Mesendoderm (in vitro differentiated cells): Measurements from ENCODE around the gene TENM4.

Experiments used
- DNase-seq: peaks from one replicate; pipeline ENCODE4 v3.0.0; 2013
- H2AK5ac ChIP-seq: 2 replicates; pipeline ENCODE4 v1.6.1; 2013; ENCODE audit warnings: low read length, inconsistent platforms
- H2BK120ac ChIP-seq: 2 replicates; pipeline ENCODE4 v1.6.1; 2013; ENCODE audit warnings: low read depth, mild to moderate bottlenecking, low read length, moderate library complexity, mixed read lengths
- H2BK15ac ChIP-seq: replicated peaks from 2 replicates; pipeline ENCODE4 v1.6.1; 2013; ENCODE audit warnings: low read depth, mild to moderate bottlenecking, moderate library complexity
- H2BK5ac ChIP-seq: 2 replicates; pipeline ENCODE4 v1.6.1; 2013; ENCODE audit warnings: low read length, inconsistent platforms
- H3K18ac ChIP-seq: 2 replicates; pipeline ENCODE4 v1.6.1; 2013; ENCODE audit warnings: mild to moderate bottlenecking, low read length, mixed read lengths
- H3K23ac ChIP-seq: one replicate; pipeline ENCODE4 v1.6.1; 2013; ENCODE audit warnings: low read length
- H3K27ac ChIP-seq: 2 replicates; pipeline ENCODE4 v1.5.1; 2013; ENCODE audit warnings: low read depth, mild to moderate bottlenecking, inconsistent platforms, low read length, moderate library complexity
- H3K27me3 ChIP-seq: 2 replicates; pipeline ENCODE4 v1.6.1; 2013; ENCODE audit warnings: low read length, control low read depth, mild to moderate bottlenecking, inconsistent platforms; ENCODE audit not compliant: insufficient read depth, poor library complexity
- H3K36me3 ChIP-seq: 2 replicates; pipeline ENCODE4 v1.6.1; 2013; ENCODE audit warnings: low read length, inconsistent platforms; ENCODE audit not compliant: control insufficient read depth, insufficient read depth
- H3K4ac ChIP-seq: one replicate; pipeline ENCODE4 v1.6.1; 2013; ENCODE audit warnings: low read depth, mild to moderate bottlenecking, low read length, moderate library complexity
- H3K4me1 ChIP-seq: 2 replicates; pipeline ENCODE4 v1.6.1; 2013; ENCODE audit warnings: low read depth, low read length, inconsistent platforms; ENCODE audit not compliant: control insufficient read depth
- H3K4me2 ChIP-seq: 2 replicates; pipeline ENCODE4 v1.6.1; 2013; ENCODE audit warnings: low read length
- H3K4me3 ChIP-seq: 2 replicates; pipeline ENCODE4 v1.5.1; 2013; ENCODE audit warnings: mild to moderate bottlenecking, low read length
- H3K56ac ChIP-seq: one replicate; pipeline ENCODE4 v1.6.1; 2013; ENCODE audit warnings: low read length
- H3K79me1 ChIP-seq: 2 replicates; pipeline ENCODE4 v1.6.1; 2013; ENCODE audit warnings: low read length, inconsistent platforms
- H3K79me2 ChIP-seq: 2 replicates; pipeline ENCODE4 v1.6.1; 2013; ENCODE audit warnings: mild to moderate bottlenecking, low read length; ENCODE audit not compliant: control insufficient read depth, insufficient read depth
- H3K9ac ChIP-seq: 2 replicates; pipeline ENCODE4 v1.6.1; 2013; ENCODE audit warnings: low read length, inconsistent platforms
- H4K5ac ChIP-seq: one replicate; pipeline ENCODE4 v1.6.1; 2013; ENCODE audit warnings: low read length
- H4K8ac ChIP-seq: one replicate; pipeline ENCODE4 v1.6.1; 2013; ENCODE audit warnings: low read depth, mild to moderate bottlenecking, control low read depth, low read length, moderate library complexity
- WGBS: extraction: QIAGEN DNeasy Blood & Tissue Kit; methylation state at CpG from one replicate; pipeline ENCODE4 v1.1.7; 2013; ENCODE audit warnings: low lambda C conversion rate, missing lambda C conversion rate; ENCODE audit not compliant: insufficient coverage; ENCODE audit errors: extremely low coverage; 5-methylcytosine and 5-hydroxymethylcytosine counted together

TENM4 gene

GRCh38 chr11:79241852-79242241, 199.0 kb downstream of the TENM4 start:
- no peaks in the 10 kb centered on the region for H3K79me2 ChIP-seq
- no peaks in the 10 kb centered on the region for H3K27me3 ChIP-seq
- no peak overlapping the region for H2BK15ac ChIP-seq
- DNase-seq = no peak
- H3K4me2 ChIP-seq = no peak overlapping the region
- H3K36me3 ChIP-seq = no peaks in the 10 kb centered on the region
- no peak overlapping the region for H3K9ac ChIP-seq
- H3K23ac ChIP-seq = no peak overlapping the region
- no peak overlapping the region for H3K18ac ChIP-seq
- H2BK120ac ChIP-seq = no peak overlapping the region
- H3K79me1 ChIP-seq = no peaks in the 10 kb centered on the region
- H4K5ac ChIP-seq = no peak overlapping the region
- H3K27ac ChIP-seq = no peak overlapping the region
- no peaks in the 10 kb centered on the region for H3K4me1 ChIP-seq
- H3K56ac ChIP-seq = no peak overlapping the region
- H3K4ac ChIP-seq = no peak overlapping the region
- no CpG with 5 or more reads among the region's 7 CpGs for WGBS
- H2AK5ac ChIP-seq = no peak overlapping the region
- no peak overlapping the region for H2BK5ac ChIP-seq
- no peak overlapping the region for H4K8ac ChIP-seq
- no peak overlapping the region for H3K4me3 ChIP-seq

GRCh38 chr11:79241205-79241851, 199.5 kb downstream of the TENM4 start:
- no peak overlapping the region for H4K8ac ChIP-seq
- DNase-seq = no peak
- WGBS = no CpG with 5 or more reads among the region's 7 CpGs

DNA sequence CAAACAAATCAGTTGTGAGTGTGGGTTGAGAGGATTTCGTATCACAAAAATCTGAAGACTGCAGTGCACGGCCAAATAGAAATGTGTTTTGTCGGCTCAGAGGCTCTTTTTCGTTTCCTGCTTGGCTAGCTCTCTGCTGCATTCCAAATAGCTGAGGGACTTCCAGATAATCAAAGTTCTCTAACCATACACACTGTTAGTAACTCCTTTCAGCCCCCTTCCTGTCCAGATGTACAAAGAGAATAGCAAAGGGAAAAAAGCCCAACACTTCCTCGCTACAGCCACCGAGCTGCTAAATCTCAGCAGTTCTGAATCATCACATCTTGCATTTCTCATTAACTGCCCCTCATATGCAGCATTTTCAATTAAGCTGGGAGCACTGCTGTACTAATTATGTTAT, 203.1 kb downstream of the TENM4 start:
- no peak overlapping the region for H2BK15ac ChIP-seq
- peaks cover 2% of the 10 kb centered on the region for H3K4me1 ChIP-seq
- H3K27me3 ChIP-seq = no peaks in the 10 kb centered on the region
- no peak overlapping the region for H3K18ac ChIP-seq
- H2AK5ac ChIP-seq = no peak overlapping the region
- H2BK120ac ChIP-seq = no peak overlapping the region
- no peak overlapping the region for H3K23ac ChIP-seq
- no peak overlapping the region for H3K27ac ChIP-seq
- no peaks in the 10 kb centered on the region for H3K79me2 ChIP-seq
- WGBS = no CpG with 5 or more reads among the region's 6 CpGs
- H2BK5ac ChIP-seq = no peak overlapping the region
- H3K4ac ChIP-seq = no peak overlapping the region
- no peak overlapping the region for H4K5ac ChIP-seq
- no peak overlapping the region for H3K56ac ChIP-seq
- no peak for DNase-seq
- H3K9ac ChIP-seq = no peak overlapping the region
- H3K79me1 ChIP-seq = no peaks in the 10 kb centered on the region
- no peaks in the 10 kb centered on the region for H3K36me3 ChIP-seq
- H4K8ac ChIP-seq = no peak overlapping the region
- no peak overlapping the region for H3K4me3 ChIP-seq
- no peak overlapping the region for H3K4me2 ChIP-seq

More at GRCh38 chr11:79241205-79241851, 199.5 kb downstream of the TENM4 start:
- H3K4me1 ChIP-seq = no peaks in the 10 kb centered on the region
- no peak overlapping the region for H2BK5ac ChIP-seq
- H2AK5ac ChIP-seq = no peak overlapping the region
- no peak overlapping the region for H2BK15ac ChIP-seq
- no peaks in the 10 kb centered on the region for H3K27me3 ChIP-seq
- no peak overlapping the region for H3K27ac ChIP-seq
- no peak overlapping the region for H3K4me3 ChIP-seq
- no peaks in the 10 kb centered on the region for H3K79me1 ChIP-seq
- no peak overlapping the region for H3K9ac ChIP-seq
- H3K18ac ChIP-seq = no peak overlapping the region
- no peaks in the 10 kb centered on the region for H3K36me3 ChIP-seq
- H3K56ac ChIP-seq = no peak overlapping the region
- no peak overlapping the region for H3K4ac ChIP-seq
- no peak overlapping the region for H3K4me2 ChIP-seq
- H3K79me2 ChIP-seq = no peaks in the 10 kb centered on the region
- no peak overlapping the region for H4K5ac ChIP-seq
- H3K23ac ChIP-seq = no peak overlapping the region
- no peak overlapping the region for H2BK120ac ChIP-seq

DNA sequence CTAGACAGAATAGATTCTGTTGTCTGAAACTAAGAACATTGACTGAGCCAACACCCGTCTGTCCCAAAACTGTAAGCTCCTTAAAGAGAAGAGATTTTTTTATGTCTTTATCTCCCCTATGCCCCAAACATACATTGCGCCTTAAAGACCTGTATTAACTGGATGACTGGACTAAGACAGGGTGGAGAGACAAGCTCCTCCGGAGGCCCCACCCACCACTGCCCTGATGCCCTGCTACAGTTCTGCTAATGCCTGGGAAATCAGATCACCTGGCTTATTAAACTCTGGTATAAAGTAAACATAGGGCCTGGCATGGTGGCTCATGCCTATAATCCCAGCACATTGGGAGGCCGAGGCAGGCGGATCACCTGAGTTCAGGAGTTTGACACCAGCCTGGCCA, 203.7 kb downstream of the TENM4 start:
- no peak overlapping the region for H4K8ac ChIP-seq
- DNase-seq = no peak
- H4K5ac ChIP-seq = no peak overlapping the region
- H3K4me3 ChIP-seq = no peak overlapping the region
- H2BK120ac ChIP-seq = no peak overlapping the region
- H3K36me3 ChIP-seq = no peaks in the 10 kb centered on the region
- peaks cover under 1% of the 10 kb centered on the region for H3K79me1 ChIP-seq
- H3K79me2 ChIP-seq = no peaks in the 10 kb centered on the region
- no CpG with 5 or more reads among the region's 5 CpGs for WGBS
- no peak overlapping the region for H3K9ac ChIP-seq
- H2BK15ac ChIP-seq = no peak overlapping the region
- H3K27ac ChIP-seq = no peak overlapping the region
- no peak overlapping the region for H3K18ac ChIP-seq
- H3K23ac ChIP-seq = no peak overlapping the region
- H3K4me2 ChIP-seq = no peak overlapping the region
- no peak overlapping the region for H3K4ac ChIP-seq
- H3K27me3 ChIP-seq = no peaks in the 10 kb centered on the region
- H2AK5ac ChIP-seq = no peak overlapping the region
- H3K4me1 ChIP-seq = peaks cover 2% of the 10 kb centered on the region
- no peak overlapping the region for H3K56ac ChIP-seq
- H2BK5ac ChIP-seq = no peak overlapping the region

GRCh38 chr11:79236541-79236971, 204.3 kb downstream of the TENM4 start:
- Histone ChIP-seq H3K23ac (no peak overlapping the region), H3K27me3 (no peaks in the 10 kb centered on the region), H3K4me1 (peaks cover 2% of the 10 kb centered on the region), H4K8ac (no peak overlapping the region), H2BK15ac (no peak overlapping the region), H3K36me3 (no peaks in the 10 kb centered on the region), H3K18ac (no peak overlapping the region), H3K56ac (no peak overlapping the region), H2BK120ac (no peak overlapping the region), H4K5ac (no peak overlapping the region), H2BK5ac (no peak overlapping the region), H3K4me2 (no peak overlapping the region), H3K79me2 (no peaks in the 10 kb centered on the region), H3K4me3 (no peak overlapping the region), H3K4ac (no peak overlapping the region), H3K27ac (no peak overlapping the region), H2AK5ac (no peak overlapping the region), H3K79me1 (peaks cover 1% of the 10 kb centered on the region), H3K9ac (no peak overlapping the region)
- DNase-seq = peak; percentile 33
- no CpG with 5 or more reads among the region's 11 CpGs for WGBS

DNA sequence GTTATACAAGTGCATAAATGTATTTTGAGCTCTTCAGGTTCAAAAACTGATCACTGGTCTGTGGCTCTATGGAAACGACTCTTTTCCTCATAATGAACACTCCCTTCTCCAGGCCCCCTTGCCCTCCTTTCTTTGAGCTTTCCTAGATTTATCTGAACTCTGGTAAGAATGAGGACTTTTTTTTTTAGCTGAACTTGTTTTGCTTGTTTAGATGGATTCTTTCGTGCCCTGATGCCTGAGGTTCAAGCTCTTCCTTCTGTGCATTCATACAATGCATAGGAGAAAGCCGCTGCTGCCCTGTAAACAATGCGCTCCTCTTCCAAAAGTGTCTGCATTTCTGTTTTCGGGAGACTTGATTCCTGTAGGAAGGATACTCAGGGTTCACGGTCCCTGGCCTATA, 205.1 kb downstream of the TENM4 start:
- peaks cover 2% of the 10 kb centered on the region for H3K4me1 ChIP-seq
- H3K4me3 ChIP-seq = no peak overlapping the region
- H4K8ac ChIP-seq = no peak overlapping the region
- no peak overlapping the region for H3K27ac ChIP-seq
- no peak overlapping the region for H2AK5ac ChIP-seq
- no peak for DNase-seq
- WGBS = no CpG with 5 or more reads among the region's 6 CpGs
- no peak overlapping the region for H3K4ac ChIP-seq
- no peak overlapping the region for H2BK5ac ChIP-seq
- H3K36me3 ChIP-seq = no peaks in the 10 kb centered on the region
- peaks cover 1% of the 10 kb centered on the region for H3K79me1 ChIP-seq
- no peak overlapping the region for H3K56ac ChIP-seq
- no peak overlapping the region for H4K5ac ChIP-seq
- no peak overlapping the region for H2BK15ac ChIP-seq
- no peak overlapping the region for H2BK120ac ChIP-seq
- no peak overlapping the region for H3K18ac ChIP-seq
- no peak overlapping the region for H3K4me2 ChIP-seq
- H3K79me2 ChIP-seq = no peaks in the 10 kb centered on the region
- H3K9ac ChIP-seq = no peak overlapping the region
- H3K27me3 ChIP-seq = no peaks in the 10 kb centered on the region
- no peak overlapping the region for H3K23ac ChIP-seq
